Nephron progenitor cell (in vitro differentiated cells): ENCODE data around the gene CPZ.

Experiments used
- DNase-seq: peaks from one replicate; pipeline ENCODE4 v3.0.0; 2021
- H3K27ac Mint-ChIP-seq: 2 replicates; pipeline ENCODE4 v1.8.0; 2021; ENCODE audit warnings: mild to moderate bottlenecking, moderate library complexity, mixed read lengths
- H3K27me3 Mint-ChIP-seq: 2 replicates; pipeline ENCODE4 v1.8.0; 2021; ENCODE audit warnings: mild to moderate bottlenecking, low read depth, mixed read lengths; ENCODE audit not compliant: poor library complexity
- H3K36me3 Mint-ChIP-seq: 2 replicates; pipeline ENCODE4 v1.8.0; 2021; ENCODE audit warnings: low read depth, mixed read lengths
- H3K4me1 Mint-ChIP-seq: 2 replicates; pipeline ENCODE4 v1.8.0; 2021; ENCODE audit warnings: mixed read lengths
- H3K4me3 Mint-ChIP-seq: 2 replicates; pipeline ENCODE4 v1.8.0; 2021; ENCODE audit warnings: mild to moderate bottlenecking, moderate library complexity, mixed read lengths
- H3K9me3 Mint-ChIP-seq: 2 replicates; pipeline ENCODE4 v1.8.0; 2021; ENCODE audit warnings: mild to moderate bottlenecking, moderate library complexity, mixed read lengths
- CTCF ChIP-seq: fragments of 200-600 bp; sonication (generic); IDR thresholded peaks from 2 replicates; pipeline ENCODE4 v1.5.0; 2021; ENCODE audit warnings: antibody characterized with exemption

CPZ gene

GRCh38 chr4:8545439-8545765, 47.2 kb upstream of the CPZ start:
- Mint-ChIP-seq H3K4me3 (no peak overlapping the region), H3K4me1 (no peaks in the 10 kb centered on the region), H3K36me3 (no peaks in the 10 kb centered on the region), H3K27me3 (peaks cover 37% of the 10 kb centered on the region), H3K27ac (no peak overlapping the region), H3K9me3 (no peaks in the 10 kb centered on the region)
- TF ChIP-seq CTCF, result no peak
- DNase-seq, result no peak

GRCh38 chr4:8546766-8547107, 45.8 kb upstream of the CPZ start:
- H3K4me1 Mint-ChIP-seq, result no peaks in the 10 kb centered on the region
- no peak for DNase-seq
- TF ChIP-seq CTCF, result no peak
- H3K27ac Mint-ChIP-seq, result no peak overlapping the region
- no peaks in the 10 kb centered on the region for H3K36me3 Mint-ChIP-seq
- H3K4me3 Mint-ChIP-seq, result no peak overlapping the region
- no peaks in the 10 kb centered on the region for H3K9me3 Mint-ChIP-seq
- H3K27me3 Mint-ChIP-seq, result peaks cover 38% of the 10 kb centered on the region

- no peak for DNase-seq
- no peak overlapping the region for H3K27ac Mint-ChIP-seq
These were observed 45.3 kb upstream of the CPZ start for GRCh38 chr4:8547108-8547911.

GRCh38 chr4:8547912-8548730, 44.4 kb upstream of the CPZ start:
- no peaks in the 10 kb centered on the region for H3K9me3 Mint-ChIP-seq
- no peaks in the 10 kb centered on the region for H3K4me1 Mint-ChIP-seq
- H3K27ac Mint-ChIP-seq, result no peak overlapping the region

More at GRCh38 chr4:8547108-8547911, 45.3 kb upstream of the CPZ start:
- no peak overlapping the region for H3K4me3 Mint-ChIP-seq
- TF ChIP-seq CTCF, result peak; percentile 17
- peaks cover 40% of the 10 kb centered on the region for H3K27me3 Mint-ChIP-seq
- H3K36me3 Mint-ChIP-seq, result no peaks in the 10 kb centered on the region
- no peaks in the 10 kb centered on the region for H3K4me1 Mint-ChIP-seq
- no peaks in the 10 kb centered on the region for H3K9me3 Mint-ChIP-seq

GRCh38 chr4:8548731-8549351, 43.7 kb upstream of the CPZ start:
- no peaks in the 10 kb centered on the region for H3K4me1 Mint-ChIP-seq
- no peak for TF ChIP-seq CTCF
- H3K36me3 Mint-ChIP-seq, result no peaks in the 10 kb centered on the region
- no peak overlapping the region for H3K27ac Mint-ChIP-seq
- DNase-seq, result no peak
- no peaks in the 10 kb centered on the region for H3K9me3 Mint-ChIP-seq
- no peak overlapping the region for H3K4me3 Mint-ChIP-seq
- H3K27me3 Mint-ChIP-seq, result peaks cover 40% of the 10 kb centered on the region

More at GRCh38 chr4:8547912-8548730, 44.4 kb upstream of the CPZ start:
- Mint-ChIP-seq H3K27me3 (peaks cover 36% of the 10 kb centered on the region), H3K4me3 (no peak overlapping the region), H3K36me3 (no peaks in the 10 kb centered on the region)
- no peak for DNase-seq
- no peak for TF ChIP-seq CTCF
